ENCODE data around the gene KRTAP19-8.

DNA sequence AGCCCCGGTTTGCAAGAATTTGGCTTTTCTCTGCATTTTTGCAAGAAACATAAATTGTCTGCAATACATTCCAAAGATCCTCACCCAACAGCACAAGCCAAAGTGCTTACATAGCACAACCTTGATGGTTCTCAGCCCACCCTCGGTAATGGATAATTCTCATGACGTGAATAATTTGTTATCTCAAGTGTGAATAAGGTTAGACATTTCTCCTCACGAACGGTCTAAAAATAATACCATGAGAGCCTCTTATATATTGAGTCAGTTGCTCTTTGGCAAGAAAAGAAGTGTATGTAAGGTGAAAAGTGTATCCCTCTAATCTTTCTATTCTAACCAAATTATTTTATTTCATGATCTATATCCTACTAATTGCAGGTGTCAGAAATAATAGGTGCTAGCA is 33.3 kb downstream of the KRTAP19-8 start:
- no peak for TF ChIP-seq POLR2AphosphoS5 (IDR thresholded peaks at IDR 0.05; ENCODE audit: borderline replicate concordance, low read depth, low read length)
- TF ChIP-seq EZH2 (IDR thresholded peaks at IDR 0.05), result no peak
- no peak for TF ChIP-seq FOXP2 (optimal IDR thresholded peaks at IDR 0.05; ENCODE audit: control extremely low read depth, extremely low read length, insufficient read depth)
